GM12878 (cell line): ENCODE results near the gene TYW1.
"Not testable (repeated sequence)": the region's sequence is repeated elsewhere in the genome, so short reads cannot be mapped to it uniquely, and the experiment has no call there.

Experiments
- BHLHE40 ChIP-seq, 2 experiments: fragments of 450-650 bp in 1 of 2; IDR thresholded peaks; 2 replicates each; pipeline ENCODE4 v1.6.1; 2011 to 2017; ENCODE audit warnings: low read depth in 2 of 2, borderline replicate concordance in 1 of 2, improper control_type of control experiment in 1 of 2, low read length in 1 of 2, mild to moderate bottlenecking in 1 of 2
- JUND ChIP-seq: IDR thresholded peaks from 2 replicates; pipeline ENCODE4 v1.6.1; 2012; ENCODE audit warnings: low read depth, mild to moderate bottlenecking, low read length, improper control_type of control experiment, moderate library complexity
- POLR2A ChIP-seq: IDR thresholded peaks from 2 replicates; pipeline ENCODE4 v1.6.1; 2011; ENCODE audit warnings: low read depth, mild to moderate bottlenecking, low read length
- POLR2AphosphoS5 ChIP-seq: IDR thresholded peaks from 2 replicates; pipeline ENCODE4 v1.6.1; 2011; ENCODE audit warnings: mild to moderate bottlenecking, low read length, inconsistent platforms
- SUZ12 ChIP-seq: fragments of 200-600 bp; sonication (generic); IDR thresholded peaks from one replicate; pipeline ENCODE4 v1.6.1; 2018; ENCODE audit warnings: antibody characterized with exemption, mild to moderate bottlenecking; ENCODE audit not compliant: unreplicated experiment
- TF ChIP-seq, protein P1 (sequence below), 3 experiments: IDR thresholded peaks in 2 of 3; conservative IDR thresholded peaks in 1 of 3; 2 replicates each; pipeline ENCODE4 v1.5.1; 2011; ENCODE audit warnings: low read depth in 3 of 3, low read length in 3 of 3, mild to moderate bottlenecking in 3 of 3, control low read depth in 2 of 3, moderate library complexity in 2 of 3, inconsistent platforms in 1 of 3, mixed read lengths in 1 of 3; ENCODE audit not compliant: control insufficient read depth in 2 of 3, insufficient read depth in 1 of 3; ENCODE audit errors: extremely low read depth in 1 of 3

- TF ChIP-seq POLR2A; POLR2AphosphoS5; BHLHE40 (IDR thresholded peaks at IDR 0.05; ENCODE audit: borderline replicate concordance in 1 of 2, low read depth in 2 of 2, low read length in 1 of 2); SUZ12; JUND: not testable (repeated sequence)
- TF ChIP-seq, protein P1, sequence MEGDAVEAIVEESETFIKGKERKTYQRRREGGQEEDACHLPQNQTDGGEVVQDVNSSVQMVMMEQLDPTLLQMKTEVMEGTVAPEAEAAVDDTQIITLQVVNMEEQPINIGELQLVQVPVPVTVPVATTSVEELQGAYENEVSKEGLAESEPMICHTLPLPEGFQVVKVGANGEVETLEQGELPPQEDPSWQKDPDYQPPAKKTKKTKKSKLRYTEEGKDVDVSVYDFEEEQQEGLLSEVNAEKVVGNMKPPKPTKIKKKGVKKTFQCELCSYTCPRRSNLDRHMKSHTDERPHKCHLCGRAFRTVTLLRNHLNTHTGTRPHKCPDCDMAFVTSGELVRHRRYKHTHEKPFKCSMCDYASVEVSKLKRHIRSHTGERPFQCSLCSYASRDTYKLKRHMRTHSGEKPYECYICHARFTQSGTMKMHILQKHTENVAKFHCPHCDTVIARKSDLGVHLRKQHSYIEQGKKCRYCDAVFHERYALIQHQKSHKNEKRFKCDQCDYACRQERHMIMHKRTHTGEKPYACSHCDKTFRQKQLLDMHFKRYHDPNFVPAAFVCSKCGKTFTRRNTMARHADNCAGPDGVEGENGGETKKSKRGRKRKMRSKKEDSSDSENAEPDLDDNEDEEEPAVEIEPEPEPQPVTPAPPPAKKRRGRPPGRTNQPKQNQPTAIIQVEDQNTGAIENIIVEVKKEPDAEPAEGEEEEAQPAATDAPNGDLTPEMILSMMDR (IDR thresholded peaks at IDR 0.05 in 2 of 3, conservative IDR thresholded peaks at IDR 0.05 in 1 of 3; ENCODE audit: control insufficient read depth in 2 of 3, extremely low read depth in 1 of 3, insufficient read depth in 1 of 3, low read depth in 3 of 3, low read length in 3 of 3), result not testable (repeated sequence)
Measured at GRCh38 chr7:67242871-67243270, 246.2 kb downstream of the TYW1 start.
